ENCODE data around the gene RSRC1.

DNA sequence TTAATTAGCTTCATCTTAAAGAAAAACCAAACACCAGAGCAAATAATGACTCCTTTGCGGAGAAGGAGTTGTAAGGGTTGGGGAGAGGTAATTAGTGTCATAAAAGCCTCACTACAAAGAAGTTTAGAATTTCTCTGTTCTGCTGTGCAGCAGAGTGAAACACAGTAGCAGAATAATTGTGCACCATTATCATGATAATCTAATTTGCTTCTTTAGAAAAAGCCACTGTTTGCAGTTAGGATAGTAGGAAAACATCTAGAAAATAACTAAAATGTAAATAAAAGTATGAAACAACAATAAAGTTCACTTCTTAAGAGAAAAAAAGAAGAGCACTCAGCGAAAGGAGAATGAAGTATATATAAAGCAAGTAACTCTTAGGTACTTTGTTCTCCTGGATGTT is 9.2 kb upstream of the RSRC1 start:
- no peak for TF ChIP-seq EZH2 (IDR thresholded peaks at IDR 0.05)
- TF ChIP-seq, protein P1, sequence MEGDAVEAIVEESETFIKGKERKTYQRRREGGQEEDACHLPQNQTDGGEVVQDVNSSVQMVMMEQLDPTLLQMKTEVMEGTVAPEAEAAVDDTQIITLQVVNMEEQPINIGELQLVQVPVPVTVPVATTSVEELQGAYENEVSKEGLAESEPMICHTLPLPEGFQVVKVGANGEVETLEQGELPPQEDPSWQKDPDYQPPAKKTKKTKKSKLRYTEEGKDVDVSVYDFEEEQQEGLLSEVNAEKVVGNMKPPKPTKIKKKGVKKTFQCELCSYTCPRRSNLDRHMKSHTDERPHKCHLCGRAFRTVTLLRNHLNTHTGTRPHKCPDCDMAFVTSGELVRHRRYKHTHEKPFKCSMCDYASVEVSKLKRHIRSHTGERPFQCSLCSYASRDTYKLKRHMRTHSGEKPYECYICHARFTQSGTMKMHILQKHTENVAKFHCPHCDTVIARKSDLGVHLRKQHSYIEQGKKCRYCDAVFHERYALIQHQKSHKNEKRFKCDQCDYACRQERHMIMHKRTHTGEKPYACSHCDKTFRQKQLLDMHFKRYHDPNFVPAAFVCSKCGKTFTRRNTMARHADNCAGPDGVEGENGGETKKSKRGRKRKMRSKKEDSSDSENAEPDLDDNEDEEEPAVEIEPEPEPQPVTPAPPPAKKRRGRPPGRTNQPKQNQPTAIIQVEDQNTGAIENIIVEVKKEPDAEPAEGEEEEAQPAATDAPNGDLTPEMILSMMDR (IDR thresholded peaks at IDR 0.05), result no peak

Measured in neural progenitor cell (in vitro differentiated cells).